GM18505 (cell line): ENCODE measurements around the gene MAP7D1.
A peak's percentile ranks its signal among the peaks of the same experiment; 100 is the strongest.
"Not testable (repeated sequence)": the region's sequence is repeated elsewhere in the genome, so short reads cannot be mapped to it uniquely, and the experiment has no call there.

Experiments
- ATAC-seq: cut with Tn5 transposase; IDR thresholded peaks from one replicate; pipeline ENCODE4 v1.9.1; 2021; ENCODE audit not compliant: unreplicated experiment
- POLR2A ChIP-seq: IDR thresholded peaks from 4 replicates; pipeline ENCODE4 v1.6.1; 2011; ENCODE audit warnings: borderline replicate concordance; ENCODE audit not compliant: insufficient read depth, insufficient read length; ENCODE audit errors: extremely low read depth

The MAP7D1 gene

GRCh38 chr1:36222481-36223380, 66.8 kb downstream of the MAP7D1 start:
- no peak for TF ChIP-seq POLR2A
- no peak for ATAC-seq

DNA sequence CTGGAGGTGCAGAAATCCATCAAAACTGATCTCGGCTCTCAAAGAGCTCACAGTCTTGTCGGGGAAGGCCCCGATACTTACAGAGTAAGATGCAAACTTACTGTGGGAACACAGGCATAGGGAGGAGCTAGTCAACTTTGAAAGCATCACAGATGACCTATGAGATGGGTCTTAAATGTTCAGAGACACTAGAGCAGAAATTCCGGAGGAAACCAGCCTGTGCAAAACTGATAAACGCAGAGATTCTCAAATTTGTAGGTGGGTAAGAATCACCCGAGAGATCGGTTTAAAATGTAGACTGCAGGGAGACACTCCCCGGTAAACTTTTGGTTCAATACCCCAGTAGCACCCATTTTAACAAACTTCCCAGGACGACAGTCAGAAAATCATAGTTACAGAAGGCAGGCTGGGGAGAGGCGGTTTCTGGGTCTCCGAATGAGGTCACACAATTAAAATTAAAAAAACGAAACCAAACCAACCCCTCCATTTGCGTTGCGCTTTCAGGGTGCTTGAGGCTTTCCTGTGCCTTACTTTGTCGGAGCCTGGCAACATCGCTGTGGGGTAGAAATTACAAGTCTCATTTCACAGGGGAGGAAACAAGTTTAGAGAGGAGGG, 67.5 kb downstream of the MAP7D1 start:
- TF ChIP-seq POLR2A: no peak
- ATAC-seq: peak; percentile 26

GRCh38 chr1:36223996-36224536, 68.1 kb downstream of the MAP7D1 start, which contains the start of gene THRAP3:
Gene THRAP3, plus strand, starts transcription at chr1:36224443. Its CDS starts 58,121 bp downstream, at chr1:36282564.
- TF ChIP-seq POLR2A: peak; percentile 91
- peak; percentile 91 for ATAC-seq

GRCh38 chr1:36224537-36225282, 68.8 kb downstream of the MAP7D1 start:
- peak; percentile 47 for ATAC-seq
- peak; percentile 18 for TF ChIP-seq POLR2A

- TF ChIP-seq POLR2A: no peak
- no peak for ATAC-seq
Observed at GRCh38 chr1:36225283-36225899, 69.4 kb downstream of the MAP7D1 start.

DNA sequence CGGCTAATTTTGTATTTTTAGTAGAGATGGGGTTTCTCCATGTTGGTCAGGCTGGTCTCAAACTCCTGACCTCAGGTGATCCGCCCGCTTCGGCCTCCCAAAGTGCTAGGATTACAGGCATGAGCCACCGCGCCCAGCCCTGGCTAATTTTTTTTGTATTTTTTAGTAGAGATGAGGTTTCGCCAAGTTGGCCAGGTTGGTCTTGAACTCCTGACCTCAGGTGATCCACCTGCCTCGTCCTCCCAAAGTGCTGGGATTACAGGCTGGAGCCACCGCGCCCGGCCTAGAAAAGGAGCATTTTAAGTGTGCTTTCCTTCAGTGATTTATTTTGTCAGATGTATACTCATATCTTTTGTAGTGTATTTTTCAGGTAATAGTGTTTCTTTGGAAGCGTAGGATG, 74.3 kb downstream of the MAP7D1 start:
- not testable (repeated sequence) for ATAC-seq
